ENCODE measurements around the gene GDF15.

DNA sequence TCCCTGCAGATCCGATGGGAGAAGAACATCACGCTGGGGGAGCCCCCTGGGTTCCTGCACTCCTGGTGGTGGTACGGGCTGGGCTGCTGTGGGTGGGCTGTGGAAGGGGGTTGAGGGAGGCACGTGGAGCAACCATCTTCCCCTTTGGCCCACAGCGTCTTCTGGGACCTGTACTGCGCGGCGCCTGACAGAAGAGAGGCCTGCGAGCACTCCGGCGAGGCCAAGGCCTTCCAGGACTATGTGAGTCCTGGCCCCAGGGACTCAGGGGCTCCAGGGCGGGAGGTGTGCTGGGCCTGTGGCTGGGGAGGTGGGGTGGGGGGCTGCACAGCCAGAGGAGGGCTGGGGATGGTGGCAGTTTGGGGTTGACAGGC, 41.8 kb downstream of the GDF15 start:
- TF ChIP-seq, protein P1, sequence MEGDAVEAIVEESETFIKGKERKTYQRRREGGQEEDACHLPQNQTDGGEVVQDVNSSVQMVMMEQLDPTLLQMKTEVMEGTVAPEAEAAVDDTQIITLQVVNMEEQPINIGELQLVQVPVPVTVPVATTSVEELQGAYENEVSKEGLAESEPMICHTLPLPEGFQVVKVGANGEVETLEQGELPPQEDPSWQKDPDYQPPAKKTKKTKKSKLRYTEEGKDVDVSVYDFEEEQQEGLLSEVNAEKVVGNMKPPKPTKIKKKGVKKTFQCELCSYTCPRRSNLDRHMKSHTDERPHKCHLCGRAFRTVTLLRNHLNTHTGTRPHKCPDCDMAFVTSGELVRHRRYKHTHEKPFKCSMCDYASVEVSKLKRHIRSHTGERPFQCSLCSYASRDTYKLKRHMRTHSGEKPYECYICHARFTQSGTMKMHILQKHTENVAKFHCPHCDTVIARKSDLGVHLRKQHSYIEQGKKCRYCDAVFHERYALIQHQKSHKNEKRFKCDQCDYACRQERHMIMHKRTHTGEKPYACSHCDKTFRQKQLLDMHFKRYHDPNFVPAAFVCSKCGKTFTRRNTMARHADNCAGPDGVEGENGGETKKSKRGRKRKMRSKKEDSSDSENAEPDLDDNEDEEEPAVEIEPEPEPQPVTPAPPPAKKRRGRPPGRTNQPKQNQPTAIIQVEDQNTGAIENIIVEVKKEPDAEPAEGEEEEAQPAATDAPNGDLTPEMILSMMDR (IDR thresholded peaks at IDR 0.05): no peak
- TF ChIP-seq POLR2A (IDR thresholded peaks at IDR 0.05): no peak

Measured in Peyer's patch (tissue), 4 donors.